ENCODE measurements around the gene OPN3. TPM values are rescaled to one million over a fixed set of nuclear protein-coding genes. Genes with fewer than 3 reads are reported as not detected.

The OPN3 gene
- total and polyA plus RNA-seq, 4 donors, result 11.3 to 19.1 (median 15.5) TPM

DNA sequence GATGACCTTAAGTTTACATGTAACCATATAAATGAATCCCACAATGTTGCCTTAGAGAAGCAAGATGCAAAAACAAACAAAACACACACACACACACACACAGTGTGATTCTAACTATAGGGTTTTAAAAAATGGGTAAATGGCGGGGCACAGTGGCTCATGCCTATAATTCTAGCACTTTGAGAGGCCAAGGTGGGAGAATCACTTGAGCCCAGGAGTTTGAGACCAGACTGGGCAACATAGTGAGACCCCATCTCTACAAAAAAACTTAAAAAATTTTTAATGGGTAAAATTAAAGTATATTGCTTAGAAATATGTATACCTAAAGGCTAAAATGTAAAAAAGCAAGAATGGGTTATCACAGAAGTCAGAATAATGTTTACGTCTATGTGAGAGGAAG is 92.2 kb downstream of the OPN3 start:
- no peak overlapping the region for H3K27ac ChIP-seq (ENCODE audit: low read depth in 1 of 2, low read length in 2 of 2)
- TF ChIP-seq JUND (IDR thresholded peaks at IDR 0.05) (no peak), SP1 (IDR thresholded peaks at IDR 0.05) (no peak), RXRA (IDR thresholded peaks at IDR 0.05) (no peak), EGR1 (IDR thresholded peaks at IDR 0.05; ENCODE audit: low read depth in 2 of 2) (no peak), HNF4G (IDR thresholded peaks at IDR 0.05) (no peak), GABPA (IDR thresholded peaks at IDR 0.05 in 1 of 2, conservative IDR thresholded peaks at IDR 0.05 in 1 of 2) (no peak), HNF4A (conservative IDR thresholded peaks at IDR 0.05) (no peak), RAD21 (IDR thresholded peaks at IDR 0.05) (no peak), TAF1 (conservative IDR thresholded peaks at IDR 0.05) (no peak), NR2F2 (IDR thresholded peaks at IDR 0.05) (no peak), FOXA1 (IDR thresholded peaks at IDR 0.05) (no peak), FOXA2 (IDR thresholded peaks at IDR 0.05) (no peak)
- TF ChIP-seq, protein P1, sequence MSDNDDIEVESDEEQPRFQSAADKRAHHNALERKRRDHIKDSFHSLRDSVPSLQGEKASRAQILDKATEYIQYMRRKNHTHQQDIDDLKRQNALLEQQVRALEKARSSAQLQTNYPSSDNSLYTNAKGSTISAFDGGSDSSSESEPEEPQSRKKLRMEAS (IDR thresholded peaks at IDR 0.05), result no peak
- TF ChIP-seq, protein P2, sequence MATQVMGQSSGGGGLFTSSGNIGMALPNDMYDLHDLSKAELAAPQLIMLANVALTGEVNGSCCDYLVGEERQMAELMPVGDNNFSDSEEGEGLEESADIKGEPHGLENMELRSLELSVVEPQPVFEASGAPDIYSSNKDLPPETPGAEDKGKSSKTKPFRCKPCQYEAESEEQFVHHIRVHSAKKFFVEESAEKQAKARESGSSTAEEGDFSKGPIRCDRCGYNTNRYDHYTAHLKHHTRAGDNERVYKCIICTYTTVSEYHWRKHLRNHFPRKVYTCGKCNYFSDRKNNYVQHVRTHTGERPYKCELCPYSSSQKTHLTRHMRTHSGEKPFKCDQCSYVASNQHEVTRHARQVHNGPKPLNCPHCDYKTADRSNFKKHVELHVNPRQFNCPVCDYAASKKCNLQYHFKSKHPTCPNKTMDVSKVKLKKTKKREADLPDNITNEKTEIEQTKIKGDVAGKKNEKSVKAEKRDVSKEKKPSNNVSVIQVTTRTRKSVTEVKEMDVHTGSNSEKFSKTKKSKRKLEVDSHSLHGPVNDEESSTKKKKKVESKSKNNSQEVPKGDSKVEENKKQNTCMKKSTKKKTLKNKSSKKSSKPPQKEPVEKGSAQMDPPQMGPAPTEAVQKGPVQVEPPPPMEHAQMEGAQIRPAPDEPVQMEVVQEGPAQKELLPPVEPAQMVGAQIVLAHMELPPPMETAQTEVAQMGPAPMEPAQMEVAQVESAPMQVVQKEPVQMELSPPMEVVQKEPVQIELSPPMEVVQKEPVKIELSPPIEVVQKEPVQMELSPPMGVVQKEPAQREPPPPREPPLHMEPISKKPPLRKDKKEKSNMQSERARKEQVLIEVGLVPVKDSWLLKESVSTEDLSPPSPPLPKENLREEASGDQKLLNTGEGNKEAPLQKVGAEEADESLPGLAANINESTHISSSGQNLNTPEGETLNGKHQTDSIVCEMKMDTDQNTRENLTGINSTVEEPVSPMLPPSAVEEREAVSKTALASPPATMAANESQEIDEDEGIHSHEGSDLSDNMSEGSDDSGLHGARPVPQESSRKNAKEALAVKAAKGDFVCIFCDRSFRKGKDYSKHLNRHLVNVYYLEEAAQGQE (IDR thresholded peaks at IDR 0.05), result no peak
- TF ChIP-seq, protein P3, sequence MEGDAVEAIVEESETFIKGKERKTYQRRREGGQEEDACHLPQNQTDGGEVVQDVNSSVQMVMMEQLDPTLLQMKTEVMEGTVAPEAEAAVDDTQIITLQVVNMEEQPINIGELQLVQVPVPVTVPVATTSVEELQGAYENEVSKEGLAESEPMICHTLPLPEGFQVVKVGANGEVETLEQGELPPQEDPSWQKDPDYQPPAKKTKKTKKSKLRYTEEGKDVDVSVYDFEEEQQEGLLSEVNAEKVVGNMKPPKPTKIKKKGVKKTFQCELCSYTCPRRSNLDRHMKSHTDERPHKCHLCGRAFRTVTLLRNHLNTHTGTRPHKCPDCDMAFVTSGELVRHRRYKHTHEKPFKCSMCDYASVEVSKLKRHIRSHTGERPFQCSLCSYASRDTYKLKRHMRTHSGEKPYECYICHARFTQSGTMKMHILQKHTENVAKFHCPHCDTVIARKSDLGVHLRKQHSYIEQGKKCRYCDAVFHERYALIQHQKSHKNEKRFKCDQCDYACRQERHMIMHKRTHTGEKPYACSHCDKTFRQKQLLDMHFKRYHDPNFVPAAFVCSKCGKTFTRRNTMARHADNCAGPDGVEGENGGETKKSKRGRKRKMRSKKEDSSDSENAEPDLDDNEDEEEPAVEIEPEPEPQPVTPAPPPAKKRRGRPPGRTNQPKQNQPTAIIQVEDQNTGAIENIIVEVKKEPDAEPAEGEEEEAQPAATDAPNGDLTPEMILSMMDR (IDR thresholded peaks at IDR 0.05; ENCODE audit: low read depth, low read length, missing input control), result no peak
- 49% methylated on average over 2 of the region's 2 CpGs for WGBS

More for the DNA sequence above, 92.2 kb downstream of the OPN3 start:
- no peak for DNase-seq (ENCODE audit: low spot score)
- Histone ChIP-seq H3K9me3 (ENCODE audit: control insufficient read depth in 4 of 4, low read length in 3 of 4) (no peaks in the 10 kb centered on the region), H3K36me3 (ENCODE audit: control insufficient read depth in 4 of 4, insufficient read depth in 3 of 4, low read depth in 1 of 4, low read length in 3 of 4) (peaks cover 0 to 25% (median 19%) of the 10 kb centered on the region in 4 donors), H3K27me3 (ENCODE audit: control insufficient read depth in 4 of 4, insufficient read depth in 4 of 4, low read length in 3 of 4) (no peaks in the 10 kb centered on the region), H3K4me1 (ENCODE audit: control insufficient read depth in 4 of 4, insufficient read depth in 4 of 4, low read length in 3 of 4) (no peaks in the 10 kb centered on the region), H3K4me3 (ENCODE audit: low read depth in 1 of 3, low read length in 3 of 3) (no peak overlapping the region), H3K9ac (ENCODE audit: low read depth in 1 of 2, low read length in 2 of 2) (no peak overlapping the region)

Other genes with a start within 250 kb of the OPN3 start
- 100 to 1,000 TPM in 1 of 2 donors, 10 to 100 TPM in 1; 68.3 to 140 TPM for gene FH, start 120.6 kb downstream of the OPN3 start, total RNA-seq
- 100 to 1,000 TPM in 1 of 2 donors, 10 to 100 TPM in 1; 99.6 to 145 TPM for gene FH, start 120.6 kb downstream of the OPN3 start, polyA plus RNA-seq
- 10 to 100 TPM; 10.2 to 24.7 TPM for gene KMO, start 108.0 kb downstream of the OPN3 start, total RNA-seq
- gene KMO, start 108.0 kb downstream of the OPN3 start, polyA plus RNA-seq, result 10 to 100 TPM; 14.5 to 37.3 TPM
- gene CHML, start within 50 bp of the OPN3 start, total RNA-seq, result 1 to 10 TPM; 5.6 to 8.1 TPM
- gene CHML, start within 50 bp of the OPN3 start, polyA plus RNA-seq, result 1 to 10 TPM in 1 of 2 donors, under 1 TPM in 1; 0.53 to 1.0 TPM
- gene WDR64, start 11.9 kb upstream of the OPN3 start, total RNA-seq, result under 1 TPM; 0.08 to 0.70 TPM
- under 1 TPM; 0.02 to 0.26 TPM for gene WDR64, start 11.9 kb upstream of the OPN3 start, polyA plus RNA-seq
- 10 to 100 TPM in 1 of 2 donors, under 1 TPM in 1; 0.25 to 16.2 TPM for gene EXO1, start 207.8 kb upstream of the OPN3 start, total RNA-seq
- gene EXO1, start 207.8 kb upstream of the OPN3 start, polyA plus RNA-seq, result under 1 TPM; 0.44 to 0.51 TPM